Skeletal muscle tissue (tissue), 4 donors: ENCODE measurements around the gene NOL4L. TPM values are rescaled to one million over a fixed set of nuclear protein-coding genes. Genes with fewer than 3 reads are reported as not detected.

ENCODE experiments used
- H3K27ac ChIP-seq: one replicate; pipeline ENCODE4 v1.7.0; 2013; ENCODE audit warnings: mild to moderate bottlenecking, low read depth, low read length, inconsistent platforms
- H3K27me3 ChIP-seq, 3 donors: one replicate each; pipeline ENCODE4 v1.7.0; 2013; ENCODE audit warnings: low read length in 3 of 3; ENCODE audit not compliant: control insufficient read depth in 3 of 3, insufficient read depth in 3 of 3
- H3K36me3 ChIP-seq, 3 donors: one replicate each; pipeline ENCODE4 v1.7.0; 2013; ENCODE audit warnings: low read length in 3 of 3; ENCODE audit not compliant: control insufficient read depth in 3 of 3, insufficient read depth in 3 of 3
- H3K4me1 ChIP-seq, 3 donors: one replicate each; pipeline ENCODE4 v1.7.0; 2013; ENCODE audit warnings: low read length in 3 of 3, mild to moderate bottlenecking in 3 of 3; ENCODE audit not compliant: control insufficient read depth in 3 of 3, insufficient read depth in 3 of 3
- H3K4me3 ChIP-seq, 3 donors: one replicate each; pipeline ENCODE4 v1.7.0; 2013; ENCODE audit warnings: low read length in 3 of 3
- H3K9ac ChIP-seq, 3 donors: one replicate each; pipeline ENCODE4 v1.7.0; 2013; ENCODE audit warnings: low read length in 3 of 3, mild to moderate bottlenecking in 3 of 3, moderate library complexity in 2 of 3, low read depth in 1 of 3
- H3K9me3 ChIP-seq, 3 donors: one replicate each; pipeline ENCODE4 v1.7.0; 2013; ENCODE audit warnings: low read length in 3 of 3; ENCODE audit not compliant: control insufficient read depth in 3 of 3
- total RNA-seq: library from RNA; depleted of rRNA; stranded (reverse); fragments of >200 nt; gene quantifications from one replicate; pipeline ENCODE4 v1.2.3, GENCODE V29; 2014
- donor health status: Osteomylitis.

Gene NOL4L
- total RNA-seq, 1 donor from 2014 or later: 4.2 TPM

- Histone ChIP-seq H3K4me3 (no peak overlapping the region), H3K27ac (no peak overlapping the region), H3K27me3 (peaks cover 0 to 9% (median 3%) of the 10 kb centered on the region in 3 donors), H3K4me1 (peaks cover 3 to 18% (median 15%) of the 10 kb centered on the region in 3 donors), H3K9me3 (no peaks in the 10 kb centered on the region), H3K36me3 (no peaks in the 10 kb centered on the region), H3K9ac (no peak overlapping the region)
These were observed 71.9 kb downstream of the NOL4L start for GRCh38 chr20:32513031-32513866.

GRCh38 chr20:32512047-32512385, 73.1 kb downstream of the NOL4L start:
- Histone ChIP-seq H3K36me3 (no peaks in the 10 kb centered on the region), H3K4me3 (no peak overlapping the region), H3K27ac (no peak overlapping the region)

GRCh38 chr20:32511358-32512046, 73.6 kb downstream of the NOL4L start:
- Histone ChIP-seq H3K27ac (no peak overlapping the region), H3K9me3 (no peaks in the 10 kb centered on the region), H3K4me3 (no peak overlapping the region)

More at GRCh38 chr20:32512047-32512385, 73.1 kb downstream of the NOL4L start:
- H3K27me3 ChIP-seq: peaks cover 0 to 9% (median 3%) of the 10 kb centered on the region in 3 donors
- no peak overlapping the region for H3K9ac ChIP-seq
- H3K4me1 ChIP-seq: peaks cover 0 to 9% (median 6%) of the 10 kb centered on the region in 3 donors
- H3K9me3 ChIP-seq: no peaks in the 10 kb centered on the region

GRCh38 chr20:32510601-32511357, 74.4 kb downstream of the NOL4L start:
- H3K4me1 ChIP-seq: no peaks in the 10 kb centered on the region
- peaks cover 0 to 9% (median 0%) of the 10 kb centered on the region in 3 donors for H3K27me3 ChIP-seq
- H3K9me3 ChIP-seq: no peaks in the 10 kb centered on the region
- no peak overlapping the region for H3K27ac ChIP-seq
- H3K36me3 ChIP-seq: no peaks in the 10 kb centered on the region
- H3K4me3 ChIP-seq: no peak overlapping the region
- H3K9ac ChIP-seq: no peak overlapping the region

More at GRCh38 chr20:32511358-32512046, 73.6 kb downstream of the NOL4L start:
- no peaks in the 10 kb centered on the region for H3K36me3 ChIP-seq
- peaks cover 0 to 9% (median 3%) of the 10 kb centered on the region in 3 donors for H3K27me3 ChIP-seq
- H3K9ac ChIP-seq: no peak overlapping the region
- H3K4me1 ChIP-seq: peaks cover 0 to 4% (median 3%) of the 10 kb centered on the region in 3 donors

- peaks cover 0 to 9% (median 0%) of the 10 kb centered on the region in 3 donors for H3K27me3 ChIP-seq
- H3K4me1 ChIP-seq: no peaks in the 10 kb centered on the region
- H3K27ac ChIP-seq: no peak overlapping the region
- no peaks in the 10 kb centered on the region for H3K9me3 ChIP-seq
- H3K9ac ChIP-seq: no peak overlapping the region
- no peaks in the 10 kb centered on the region for H3K36me3 ChIP-seq
- H3K4me3 ChIP-seq: no peak overlapping the region
These were observed 75.0 kb downstream of the NOL4L start for GRCh38 chr20:32510120-32510600.

- Histone ChIP-seq H3K36me3 (no peaks in the 10 kb centered on the region), H3K4me1 (no peaks in the 10 kb centered on the region), H3K9me3 (no peaks in the 10 kb centered on the region), H3K27me3 (peaks cover 0 to 9% (median 0%) of the 10 kb centered on the region in 3 donors), H3K4me3 (no peak overlapping the region), H3K9ac (no peak overlapping the region), H3K27ac (no peak overlapping the region)
These were observed 75.5 kb downstream of the NOL4L start for GRCh38 chr20:32509639-32510066.

GRCh38 chr20:32508775-32509119, 76.4 kb downstream of the NOL4L start:
- Histone ChIP-seq H3K27me3 (peaks cover 0 to 9% (median 0%) of the 10 kb centered on the region in 3 donors), H3K36me3 (no peaks in the 10 kb centered on the region)

GRCh38 chr20:32507998-32508774, 76.9 kb downstream of the NOL4L start:
- Histone ChIP-seq H3K9ac (no peak overlapping the region), H3K27ac (no peak overlapping the region), H3K4me3 (no peak overlapping the region), H3K36me3 (no peaks in the 10 kb centered on the region), H3K27me3 (peaks cover 0 to 9% (median 0%) of the 10 kb centered on the region in 3 donors), H3K9me3 (no peaks in the 10 kb centered on the region), H3K4me1 (no peaks in the 10 kb centered on the region)

More at GRCh38 chr20:32508775-32509119, 76.4 kb downstream of the NOL4L start:
- Histone ChIP-seq H3K4me3 (no peak overlapping the region), H3K9me3 (no peaks in the 10 kb centered on the region), H3K4me1 (no peaks in the 10 kb centered on the region), H3K27ac (no peak overlapping the region), H3K9ac (no peak overlapping the region)

- Histone ChIP-seq H3K9ac (no peak overlapping the region), H3K9me3 (no peaks in the 10 kb centered on the region), H3K27ac (no peak overlapping the region), H3K4me1 (no peaks in the 10 kb centered on the region), H3K36me3 (no peaks in the 10 kb centered on the region), H3K4me3 (no peak overlapping the region), H3K27me3 (peaks cover 0 to 9% (median 0%) of the 10 kb centered on the region in 3 donors)
These were observed 78.4 kb downstream of the NOL4L start for GRCh38 chr20:32506721-32507120.
